Motor neuron (in vitro differentiated cells): Measurements from ENCODE around the gene COX5A. TPM values are rescaled to one million over a fixed set of nuclear protein-coding genes. Genes with fewer than 3 reads are reported as not detected.
"Not testable (repeated sequence)": the region's sequence is repeated elsewhere in the genome, so short reads cannot be mapped to it uniquely, and the experiment has no call there.

Experiments
- ATAC-seq, 8 experiments: fragments of 200-7000 bp; cut with Tn5 transposase; replicated peaks in 6 of 8; 2 replicates each; pipeline ENCODE4 v1.8.0; 2021; ENCODE audit warnings: mild to moderate bottlenecking in 8 of 8, moderate library complexity in 8 of 8
- H3K27ac ChIP-seq, 2 donors: fragments of 250-450 bp; sonication (Bioruptor Pico); 2 replicates each; pipeline ENCODE4 v1.9.0; 2021; ENCODE audit warnings: antibody characterized with exemption in 2 of 2, mild to moderate bottlenecking in 2 of 2, moderate library complexity in 1 of 2
- H3K4me1 ChIP-seq, 2 donors: fragments of 250-450 bp; sonication (Bioruptor Pico); replicated peaks in 1 of 2; 2 replicates each; pipeline ENCODE4 v1.6.1; 2021; ENCODE audit warnings: antibody characterized with exemption in 2 of 2, mild to moderate bottlenecking in 2 of 2, moderate library complexity in 1 of 2
- H3K4me3 ChIP-seq, 5 donors: fragments of 250-450 bp; sonication (Bioruptor Pico); 2 replicates each; pipeline ENCODE4 v1.9.0; 2021; ENCODE audit warnings: antibody characterized with exemption in 5 of 5, mild to moderate bottlenecking in 5 of 5, moderate library complexity in 4 of 5
- WGBS, 10 experiments: fragments of 450-650 bp; shearing (Covaris generic); methylation state at CpG; one replicate each; pipeline ENCODE4 v1.0.0; 2022; 5-methylcytosine and 5-hydroxymethylcytosine counted together
- in situ Hi-C, 9 experiments: fragments of 400-800 bp; cut with MboI; loops; one replicate each; pipeline ENCODE4 v1.15.0; 2021; ENCODE audit warnings: low sequenced_read_pairs in 9 of 9, low pct_unique_long_range_greater_than_20kb in 2 of 9; ENCODE audit not compliant: unreplicated experiment in 9 of 9
- total RNA-seq, 8 experiments: library from RNA; unstranded; fragments of 300-600 nt; gene quantifications; 2 replicates each; pipeline versions ENCODE4 v1.2.3 to v1.2.4, GENCODE V29; 2022

Gene COX5A
- total RNA-seq, 8 experiments from 2014 or later, result 108 to 262 (median 203) TPM

- in situ Hi-C loops, result no loop called here
- H3K4me1 ChIP-seq, result peaks cover 7 to 11% of the 10 kb centered on the region in 2 donors
- peak overlapping the region; percentile 91 to 93 for H3K27ac ChIP-seq
- 41 to 93% (median 50%) methylated on average over 2 to 6 of the region's 8 CpGs; no CpG with 5 or more reads in 3 of the 10 experiments for WGBS, 10 experiments
- H3K4me3 ChIP-seq, result peak overlapping the region; percentile 55 to 95 (median 85)
- peak in 3 of 8 experiments; percentile 2 to 10 (median 6) for ATAC-seq
Measured at GRCh38 chr15:74907163-74907870, 30.6 kb downstream of the COX5A start.

- ATAC-seq, result peak; percentile 84 to 93 (median 91)
- in situ Hi-C loops, result no loop called here
- WGBS, 10 experiments, result 0 to 5% (median 0%) methylated on average over 1 to 9 of the region's 74 CpGs; no CpG with 5 or more reads in 6 of the 10 experiments
- Histone ChIP-seq H3K4me3 (peak within 1 kb of the TSS; percentile 55 to 95 (median 85)), H3K4me1 (peaks cover 7 to 11% of the 10 kb centered on the region in 2 donors), H3K27ac (peak within 1 kb of the TSS; percentile 91 to 93)
Measured at GRCh38 chr15:74906450-74907162, 31.3 kb downstream of the COX5A start, which contains the start of gene FAM219B. FAM219B (minus strand) TSS chr15:74906851; CDS start chr15:74906800, 51 bp downstream.

GRCh38 chr15:74906067-74906449 lies 31.8 kb downstream of the COX5A start:
- in situ Hi-C loops, result no loop called here
- H3K27ac ChIP-seq, result peak overlapping the region; percentile 91 to 93
- peak in 5 of 8 experiments; percentile 21 to 46 (median 40) for ATAC-seq
- peak overlapping the region; percentile 55 to 95 (median 85) for H3K4me3 ChIP-seq
- peaks cover 7 to 11% of the 10 kb centered on the region in 2 donors for H3K4me1 ChIP-seq
- 0 to 10% (median 0%) methylated on average over 1 to 5 of the region's 20 CpGs; no CpG with 5 or more reads in 3 of the 10 experiments for WGBS, 10 experiments

GRCh38 chr15:74904190-74904805 lies 33.6 kb downstream of the COX5A start:
- peaks cover 7 to 11% of the 10 kb centered on the region in 2 donors for H3K4me1 ChIP-seq
- no peak overlapping the region for H3K27ac ChIP-seq
- WGBS, 10 experiments, result 67 to 97% (median 93%) methylated on average over 2 to 6 of the region's 7 CpGs; no CpG with 5 or more reads in 1 of the 10 experiments
- ATAC-seq, result no peak
- H3K4me3 ChIP-seq, result no peak overlapping the region
- in situ Hi-C loops, result no loop called here

GRCh38 chr15:74903676-74904075 lies 34.2 kb downstream of the COX5A start:
- WGBS, 10 experiments, result 92 to 100% (median 100%) methylated on average over 1 of the region's 1 CpG; no CpG with 5 or more reads in 5 of the 10 experiments
- in situ Hi-C loops, result no loop called here

GRCh38 chr15:74902295-74903075 lies 35.4 kb downstream of the COX5A start:
- 80 to 100% (median 95%) methylated on average over 1 to 4 of the region's 4 CpGs; no CpG with 5 or more reads in 4 of the 10 experiments for WGBS, 10 experiments

More at GRCh38 chr15:74903676-74904075, 34.2 kb downstream of the COX5A start:
- Histone ChIP-seq H3K27ac (no peak overlapping the region), H3K4me3 (no peak overlapping the region), H3K4me1 (peaks cover 7 to 11% of the 10 kb centered on the region in 2 donors)
- ATAC-seq, result no peak

GRCh38 chr15:74901612-74902063 lies 36.2 kb downstream of the COX5A start:
- H3K4me3 ChIP-seq, result no peak overlapping the region
- in situ Hi-C loops, result no loop called here
- no peak overlapping the region for H3K27ac ChIP-seq
- 0 to 40% (median 16%) methylated on average over 1 to 5 of the region's 5 CpGs; no CpG with 5 or more reads in 4 of the 10 experiments for WGBS, 10 experiments
- peaks cover 7% of the 10 kb centered on the region in 2 donors for H3K4me1 ChIP-seq
- peak in 5 of 8 experiments; percentile 3 to 37 (median 8) for ATAC-seq

More at GRCh38 chr15:74902295-74903075, 35.4 kb downstream of the COX5A start:
- in situ Hi-C loops, result no loop called here
- H3K27ac ChIP-seq, result no peak overlapping the region
- no peak overlapping the region for H3K4me3 ChIP-seq
- H3K4me1 ChIP-seq, result peaks cover 7 to 10% of the 10 kb centered on the region in 2 donors
- no peak for ATAC-seq

GRCh38 chr15:74897300-74897701 lies 40.6 kb downstream of the COX5A start:
- H3K4me3 ChIP-seq, result no peak overlapping the region
- no peaks in the 10 kb centered on the region for H3K4me1 ChIP-seq
- in situ Hi-C loops, result no loop called here
- ATAC-seq, result peak in 3 of 8 experiments; percentile 10 to 30 (median 11)
- WGBS, 10 experiments, result 88 to 100% (median 96%) methylated on average over 1 to 4 of the region's 6 CpGs; no CpG with 5 or more reads in 5 of the 10 experiments
- H3K27ac ChIP-seq, result no peak overlapping the region

GRCh38 chr15:74896316-74896715 lies 41.6 kb downstream of the COX5A start:
- 80 to 100% (median 93%) methylated on average over 1 to 2 of the region's 3 CpGs; no CpG with 5 or more reads in 4 of the 10 experiments for WGBS, 10 experiments
- no peak overlapping the region for H3K27ac ChIP-seq
- ATAC-seq, result peak in 1 of 8 experiments; percentile 13
- no peak overlapping the region for H3K4me3 ChIP-seq
- H3K4me1 ChIP-seq, result no peaks in the 10 kb centered on the region
- in situ Hi-C loops, result no loop called here

- Histone ChIP-seq H3K4me3 (no peak overlapping the region), H3K4me1 (peaks cover under 1 to 2% of the 10 kb centered on the region in 2 donors), H3K27ac (no peak overlapping the region)
- ATAC-seq, result no peak
- in situ Hi-C loops, result no loop called here
- 90 to 100% (median 97%) methylated on average over 1 to 4 of the region's 6 CpGs; no CpG with 5 or more reads in 5 of the 10 experiments for WGBS, 10 experiments
Measured at GRCh38 chr15:74895830-74896229, 42.0 kb downstream of the COX5A start.

GRCh38 chr15:74894383-74894782 lies 43.5 kb downstream of the COX5A start:
- H3K4me1 ChIP-seq, in situ Hi-C loops, ATAC-seq, H3K27ac ChIP-seq, H3K4me3 ChIP-seq: not testable (repeated sequence)
- 92 to 100% (median 99%) methylated on average over 1 to 5 of the region's 7 CpGs; no CpG with 5 or more reads in 2 of the 10 experiments for WGBS, 10 experiments

GRCh38 chr15:74893627-74894026 lies 44.2 kb downstream of the COX5A start:
- Histone ChIP-seq H3K27ac (no peak overlapping the region), H3K4me1 (peaks cover 7 to 13% of the 10 kb centered on the region in 2 donors), H3K4me3 (no peak overlapping the region)
- in situ Hi-C loops, result no loop called here
- 60 to 100% (median 100%) methylated on average over 1 to 3 of the region's 3 CpGs; no CpG with 5 or more reads in 7 of the 10 experiments for WGBS, 10 experiments
- ATAC-seq, result no peak
